Osteoblast (primary cell): ENCODE measurements around the gene NOX5. TPM values are rescaled to one million over a fixed set of nuclear protein-coding genes. Genes with fewer than 3 reads are reported as not detected.

ENCODE experiments used
- DNase-seq: peaks from one replicate; pipeline ENCODE4 v3.0.0; 2011; ENCODE audit warnings: low spot score, mixed read lengths; ENCODE audit not compliant: insufficient read length; ENCODE audit errors: missing footprints
- H2AFZ ChIP-seq: 2 replicates; pipeline ENCODE4 v1.6.0; 2011; ENCODE audit warnings: mild to moderate bottlenecking, low read length
- H3K27ac ChIP-seq: 2 replicates; pipeline ENCODE4 v1.5.1; 2011; ENCODE audit warnings: mild to moderate bottlenecking, low read depth, low read length, moderate library complexity
- H3K27me3 ChIP-seq: 2 replicates; pipeline ENCODE4 v1.6.0; 2012; ENCODE audit warnings: mild to moderate bottlenecking, control low read depth, inconsistent platforms, low read length, moderate library complexity; ENCODE audit not compliant: insufficient read depth
- H3K36me3 ChIP-seq: 2 replicates; pipeline ENCODE4 v1.5.1; 2011; ENCODE audit warnings: mild to moderate bottlenecking, low read length, control low read depth, moderate library complexity; ENCODE audit not compliant: insufficient read depth
- H3K4me1 ChIP-seq: 2 replicates; pipeline ENCODE4 v1.5.1; 2011; ENCODE audit warnings: mild to moderate bottlenecking, low read length, control low read depth, moderate library complexity; ENCODE audit not compliant: insufficient read depth
- H3K4me2 ChIP-seq: 2 replicates; pipeline ENCODE4 v1.6.0; 2011; ENCODE audit warnings: mild to moderate bottlenecking, low read length; ENCODE audit not compliant: insufficient read depth
- H3K4me3 ChIP-seq: fragments of 200-600 bp; sonication (generic); 3 replicates; pipeline ENCODE4 v1.5.1; 2012; ENCODE audit warnings: mild to moderate bottlenecking, low read length, inconsistent platforms; ENCODE audit not compliant: insufficient read depth
- H3K79me2 ChIP-seq: 2 replicates; pipeline ENCODE4 v1.6.0; 2012; ENCODE audit warnings: mild to moderate bottlenecking, low read length, control low read depth, inconsistent platforms; ENCODE audit not compliant: insufficient read depth
- H3K9me3 ChIP-seq: 2 replicates; pipeline ENCODE4 v1.5.1; 2011; ENCODE audit warnings: low read depth, low read length, control low read depth
- H4K20me1 ChIP-seq: 2 replicates; pipeline ENCODE4 v1.6.0; 2012; ENCODE audit warnings: mild to moderate bottlenecking, low read length, control low read depth; ENCODE audit not compliant: insufficient read depth
- CTCF ChIP-seq: IDR thresholded peaks from 2 replicates; pipeline ENCODE4 v1.5.1; 2011; ENCODE audit warnings: mild to moderate bottlenecking, low read depth, low read length, moderate library complexity; ENCODE audit errors: extremely low read depth
- total RNA-seq: library from RNA; depleted of rRNA; stranded (reverse); fragments of >200 nt; gene quantifications from 2 replicates; pipeline ENCODE4 v1.2.3, GENCODE V29; 2012

Gene NOX5
- total RNA-seq, 1 donor: 0.36 TPM

- no peaks in the 10 kb centered on the region for H3K79me2 ChIP-seq
- no peak for TF ChIP-seq CTCF
- H3K9me3 ChIP-seq: no peaks in the 10 kb centered on the region
- no peak overlapping the region for H3K27ac ChIP-seq
- H2AFZ ChIP-seq: peak overlapping the region; percentile 100
- peaks cover 3% of the 10 kb centered on the region for H3K27me3 ChIP-seq
- peak overlapping the region; percentile 95 for H3K4me2 ChIP-seq
- peak overlapping the region; percentile 82 for H3K4me3 ChIP-seq
- H3K4me1 ChIP-seq: peaks cover 6% of the 10 kb centered on the region
- H3K36me3 ChIP-seq: no peaks in the 10 kb centered on the region
- H4K20me1 ChIP-seq: no peaks in the 10 kb centered on the region
- DNase-seq: peak; percentile 90
Measured at GRCh38 chr15:69074001-69074842, 59.7 kb downstream of the NOX5 start.

GRCh38 chr15:69074843-69075224 is 60.3 kb downstream of the NOX5 start:
- no peaks in the 10 kb centered on the region for H4K20me1 ChIP-seq
- no peak overlapping the region for H3K27ac ChIP-seq
- no peaks in the 10 kb centered on the region for H3K36me3 ChIP-seq
- H3K9me3 ChIP-seq: no peaks in the 10 kb centered on the region
- peak overlapping the region; percentile 95 for H3K4me2 ChIP-seq
- H3K4me1 ChIP-seq: peaks cover 6% of the 10 kb centered on the region
- peak overlapping the region; percentile 82 for H3K4me3 ChIP-seq
- peak; percentile 71 for DNase-seq
- no peaks in the 10 kb centered on the region for H3K79me2 ChIP-seq
- H2AFZ ChIP-seq: peak overlapping the region; percentile 100
- no peak for TF ChIP-seq CTCF
- H3K27me3 ChIP-seq: peaks cover 3% of the 10 kb centered on the region

GRCh38 chr15:69075440-69075839 is 60.9 kb downstream of the NOX5 start:
- H4K20me1 ChIP-seq: no peaks in the 10 kb centered on the region
- H3K4me3 ChIP-seq: no peak overlapping the region
- no peak for DNase-seq
- H3K27ac ChIP-seq: no peak overlapping the region
- H3K4me1 ChIP-seq: peaks cover 6% of the 10 kb centered on the region
- no peak for TF ChIP-seq CTCF
- no peaks in the 10 kb centered on the region for H3K79me2 ChIP-seq
- no peaks in the 10 kb centered on the region for H3K36me3 ChIP-seq
- no peak overlapping the region for H2AFZ ChIP-seq
- peaks cover 3% of the 10 kb centered on the region for H3K27me3 ChIP-seq
- H3K4me2 ChIP-seq: no peak overlapping the region
- no peaks in the 10 kb centered on the region for H3K9me3 ChIP-seq

- Histone ChIP-seq H3K27ac (no peak overlapping the region), H2AFZ (no peak overlapping the region), H3K27me3 (peaks cover 2% of the 10 kb centered on the region), H3K4me3 (no peak overlapping the region), H3K79me2 (no peaks in the 10 kb centered on the region), H3K4me1 (peaks cover 18% of the 10 kb centered on the region), H3K4me2 (no peak overlapping the region), H4K20me1 (no peaks in the 10 kb centered on the region), H3K9me3 (no peaks in the 10 kb centered on the region), H3K36me3 (no peaks in the 10 kb centered on the region)
- no peak for DNase-seq
- TF ChIP-seq CTCF: no peak
Measured at GRCh38 chr15:69076756-69077155, 62.3 kb downstream of the NOX5 start.
